ENCODE measurements around the gene TSEN34.
"Not testable (repeated sequence)": the region's sequence is repeated elsewhere in the genome, so short reads cannot be mapped to it uniquely, and the experiment has no call there.

GRCh38 chr19:54243809-54244208 is 52.7 kb downstream of the TSEN34 start:
- not testable (repeated sequence) for TF ChIP-seq CTCF, POLR2AphosphoS5, EP300, POLR2A (IDR thresholded peaks at IDR 0.05)

Measured in stomach (tissue), 4 donors.